Measurements from ENCODE around the gene TMEM205. TPM values are rescaled to one million over a fixed set of nuclear protein-coding genes. Genes with fewer than 3 reads are reported as not detected.
"Not testable (repeated sequence)": the region's sequence is repeated elsewhere in the genome, so short reads cannot be mapped to it uniquely, and the experiment has no call there.

Gene TMEM205
- 139 and 195 TPM in 2 replicates for total RNA-seq (2014; rRNA removed; shearing (Covaris generic); ENCODE audit: low replicate concordance)

DNA sequence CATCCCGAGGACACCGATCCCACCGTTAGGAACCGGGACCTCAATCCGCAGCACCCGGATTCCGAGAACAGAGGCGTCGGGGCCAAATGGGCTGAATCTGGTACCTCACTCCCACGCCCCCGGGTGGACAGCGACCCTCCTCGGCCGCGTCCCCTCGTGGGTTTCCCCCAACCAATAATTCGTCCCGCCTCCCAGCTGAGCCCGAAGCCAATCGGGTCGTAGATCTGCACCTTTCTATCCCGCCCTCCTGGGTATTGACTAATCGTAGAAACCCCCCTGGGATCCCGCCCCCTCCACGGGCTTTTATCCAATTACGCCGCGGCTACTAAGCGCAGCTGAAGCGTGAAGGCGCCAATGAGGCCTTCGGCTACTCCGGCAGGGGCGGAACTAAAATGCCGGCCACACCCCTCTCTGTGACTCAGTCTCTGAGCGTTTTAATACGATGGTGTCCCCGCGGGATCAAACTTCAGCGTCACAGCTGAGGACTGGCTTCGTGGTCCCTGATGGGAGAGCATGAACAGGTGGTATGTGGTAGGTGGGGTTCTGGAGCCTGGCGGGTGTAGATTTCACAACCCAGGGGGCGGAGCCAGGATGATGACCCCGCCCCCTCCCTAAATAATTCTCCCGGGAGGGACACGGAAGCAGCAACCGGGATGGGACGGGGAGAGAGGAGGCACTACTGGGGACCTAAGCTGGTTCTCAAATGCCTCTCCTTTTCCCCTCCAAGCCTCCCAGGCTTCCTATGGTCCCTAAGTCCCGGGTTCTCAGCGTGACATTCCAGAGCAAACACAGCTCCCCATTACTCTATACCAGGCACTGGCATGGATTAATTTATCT, at the start of gene TMEM205, which contains the start of gene CCDC159:
TSS of gene TMEM205 (minus strand) at position 165 of the 837 bp plus-strand sequence. CDS start 649 bp downstream, outside the sequence.
TSS of gene CCDC159 (plus strand) at position 416 of the 837 bp plus-strand sequence. CDS start at position 504, 88 bp downstream.
- peak; percentile 100 for DNase-seq
- peaks cover 8% of the 10 kb centered on the region for H3K9me3 ChIP-seq
- H3K4me3 ChIP-seq, result peak within 1 kb of the TSS; percentile 80
- no peaks in the 10 kb centered on the region for H3K27me3 ChIP-seq
- H3K36me3 ChIP-seq, result peaks cover 11% of the 10 kb centered on the region

DNA sequence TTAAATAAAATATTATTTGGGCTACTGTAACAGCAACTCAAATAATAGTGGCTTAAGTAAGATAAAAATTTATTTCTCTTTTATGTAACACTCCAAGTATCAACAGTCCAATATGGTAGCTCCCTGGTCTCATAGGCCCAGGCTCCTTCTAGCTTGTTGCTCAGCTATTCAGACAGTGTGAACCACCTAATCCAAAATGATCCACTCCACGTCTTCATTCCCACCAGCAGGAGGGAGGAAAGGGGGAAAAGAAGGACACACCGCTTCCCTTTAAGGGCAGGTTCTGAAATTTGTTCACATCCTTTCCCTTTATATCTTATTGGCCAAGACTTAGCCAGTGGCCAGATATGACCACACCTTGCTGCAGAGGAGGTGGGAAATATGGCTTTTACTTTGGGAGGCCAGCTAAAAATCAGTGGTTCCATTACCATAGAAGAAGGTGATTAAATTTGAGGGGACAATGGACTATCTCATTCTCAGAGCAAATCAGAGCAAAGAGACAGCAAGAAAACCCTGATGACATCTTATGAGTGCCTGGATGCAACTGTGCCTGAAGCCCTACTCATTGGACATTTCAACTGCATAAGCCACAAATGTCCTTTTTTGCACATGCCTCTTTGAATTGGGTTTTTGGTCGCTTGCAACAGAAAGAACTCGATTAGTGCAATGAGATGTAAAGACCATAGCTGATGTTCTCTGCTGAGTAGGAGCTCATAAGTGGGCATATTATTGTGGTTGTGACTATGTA, 45.0 kb upstream of the TMEM205 start:
- H3K4me3 ChIP-seq, result no peak overlapping the region
- peaks cover 3% of the 10 kb centered on the region; the same call in 1 of the 2 replicates for H3K9me3 ChIP-seq
- H3K27me3 ChIP-seq, result no peaks in the 10 kb centered on the region
- H3K36me3 ChIP-seq, result no peaks in the 10 kb centered on the region
- DNase-seq, result no peak

DNA sequence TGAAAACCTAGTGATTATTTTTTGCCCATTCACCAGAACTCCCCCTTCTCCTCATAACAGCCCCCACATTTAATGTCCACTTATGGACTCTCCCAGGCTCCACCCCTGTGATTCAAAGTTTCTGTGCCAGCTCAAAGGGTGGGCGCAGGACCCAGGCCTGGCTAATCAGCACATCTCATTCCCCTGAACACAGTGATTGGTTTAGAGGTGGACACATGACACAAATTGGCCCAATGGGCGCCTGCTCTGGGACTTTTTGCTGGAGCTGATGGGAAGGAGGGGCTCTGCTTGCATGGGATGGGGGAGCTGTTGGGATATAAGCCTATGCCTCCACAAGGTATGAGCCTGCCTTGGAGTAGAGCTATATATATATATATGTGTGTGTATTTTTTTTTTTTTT, 44.3 kb upstream of the TMEM205 start:
- H3K9me3 ChIP-seq, result peaks cover 3% of the 10 kb centered on the region; the same call in 1 of the 2 replicates
- H3K4me3 ChIP-seq, result no peak overlapping the region
- DNase-seq, result no peak
- H3K36me3 ChIP-seq, result no peaks in the 10 kb centered on the region
- no peaks in the 10 kb centered on the region for H3K27me3 ChIP-seq

DNA sequence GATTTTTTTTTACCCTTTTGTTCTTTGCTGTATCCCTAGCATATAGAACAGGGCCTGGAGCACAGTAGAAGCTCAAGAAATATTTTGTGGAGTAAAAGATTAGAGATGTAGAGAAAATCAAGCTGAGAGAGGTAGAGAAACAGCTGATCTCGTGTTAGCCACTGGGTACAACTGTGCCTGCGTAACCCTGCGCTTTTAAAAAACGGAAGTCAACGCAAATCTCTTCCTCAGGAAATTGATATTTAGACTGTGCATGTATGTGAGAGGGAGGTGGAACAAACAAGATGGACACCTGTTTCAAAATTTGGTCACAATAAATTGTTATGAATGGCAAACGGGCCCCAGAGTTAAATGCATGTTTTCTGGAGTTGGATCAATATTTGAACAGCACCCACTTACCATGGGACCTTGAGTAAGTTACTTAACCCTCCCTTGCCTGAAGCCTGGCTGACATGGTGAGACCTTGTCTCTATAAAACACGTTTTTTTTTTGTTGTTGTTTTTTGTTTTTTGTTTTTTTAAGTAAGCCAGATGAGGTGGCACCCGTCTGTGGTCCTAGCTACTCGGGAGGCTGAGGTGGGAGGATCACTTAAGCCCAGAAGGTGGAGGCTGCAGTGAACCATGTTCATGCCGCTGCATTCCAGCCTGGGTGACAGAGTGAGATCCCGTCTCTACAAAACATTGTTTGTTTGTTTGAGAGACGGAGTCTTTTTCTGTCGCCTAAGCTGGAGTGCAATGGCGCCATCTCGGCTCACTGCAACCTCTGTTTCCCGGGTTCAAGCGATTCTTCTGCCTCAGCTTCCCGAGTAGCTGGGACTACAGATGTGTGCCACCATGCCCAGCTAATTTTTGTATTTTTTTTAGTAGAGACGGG, 41.3 kb upstream of the TMEM205 start:
- Histone ChIP-seq H3K9me3 (peaks cover 3% of the 10 kb centered on the region; the same call in 1 of the 2 replicates), H3K4me3 (no peak overlapping the region), H3K36me3 (no peaks in the 10 kb centered on the region), H3K27me3 (peaks cover 8% of the 10 kb centered on the region; the same call in 1 of the 2 replicates)
- DNase-seq, result no peak

DNA sequence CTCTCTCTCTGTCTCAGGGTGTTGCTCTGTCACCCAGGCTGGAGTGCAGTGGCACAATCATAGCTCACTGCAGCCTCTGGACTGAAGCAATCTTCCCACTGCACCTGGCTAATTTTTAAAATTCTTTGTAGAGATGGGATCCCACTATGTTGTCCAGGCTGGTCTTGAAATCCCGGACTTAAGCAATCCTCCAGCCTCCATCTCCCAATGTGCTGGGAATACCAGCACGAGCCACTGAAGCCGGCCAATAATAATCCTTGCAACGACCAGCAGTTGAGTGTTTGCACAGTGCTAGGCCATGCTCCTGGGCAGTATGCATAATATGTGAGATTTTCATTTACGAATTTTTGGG, 38.7 kb upstream of the TMEM205 start:
- no peak for DNase-seq

DNA sequence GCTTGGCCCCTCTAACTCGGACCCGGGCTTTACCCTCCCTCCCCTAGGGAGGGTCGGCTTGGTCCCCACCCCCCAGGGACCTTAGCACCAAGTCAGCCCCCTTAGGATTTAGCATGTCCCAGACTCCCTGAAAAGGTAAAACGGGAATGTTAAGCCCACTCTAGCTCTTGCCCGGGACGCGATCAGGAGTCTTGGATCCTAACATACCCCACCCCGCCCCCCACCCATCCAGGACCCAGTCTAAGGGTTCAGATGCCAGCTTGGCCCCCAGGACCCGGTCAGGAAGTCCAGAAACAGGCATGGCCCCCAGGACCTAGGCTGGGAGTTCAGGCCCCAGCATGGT, 37.6 kb upstream of the TMEM205 start:
- H3K9me3 ChIP-seq, result no peaks in the 10 kb centered on the region
- H3K27me3 ChIP-seq, result peaks cover 9% of the 10 kb centered on the region; the same call in 1 of the 2 replicates
- H3K36me3 ChIP-seq, result no peaks in the 10 kb centered on the region
- H3K4me3 ChIP-seq, result no peak overlapping the region
- no peak for DNase-seq

More for the DNA sequence above, 38.7 kb upstream of the TMEM205 start:
- peaks cover 9% of the 10 kb centered on the region; the same call in 1 of the 2 replicates for H3K27me3 ChIP-seq
- H3K36me3 ChIP-seq, result no peaks in the 10 kb centered on the region
- H3K4me3 ChIP-seq, result no peak overlapping the region
- H3K9me3 ChIP-seq, result no peaks in the 10 kb centered on the region

DNA sequence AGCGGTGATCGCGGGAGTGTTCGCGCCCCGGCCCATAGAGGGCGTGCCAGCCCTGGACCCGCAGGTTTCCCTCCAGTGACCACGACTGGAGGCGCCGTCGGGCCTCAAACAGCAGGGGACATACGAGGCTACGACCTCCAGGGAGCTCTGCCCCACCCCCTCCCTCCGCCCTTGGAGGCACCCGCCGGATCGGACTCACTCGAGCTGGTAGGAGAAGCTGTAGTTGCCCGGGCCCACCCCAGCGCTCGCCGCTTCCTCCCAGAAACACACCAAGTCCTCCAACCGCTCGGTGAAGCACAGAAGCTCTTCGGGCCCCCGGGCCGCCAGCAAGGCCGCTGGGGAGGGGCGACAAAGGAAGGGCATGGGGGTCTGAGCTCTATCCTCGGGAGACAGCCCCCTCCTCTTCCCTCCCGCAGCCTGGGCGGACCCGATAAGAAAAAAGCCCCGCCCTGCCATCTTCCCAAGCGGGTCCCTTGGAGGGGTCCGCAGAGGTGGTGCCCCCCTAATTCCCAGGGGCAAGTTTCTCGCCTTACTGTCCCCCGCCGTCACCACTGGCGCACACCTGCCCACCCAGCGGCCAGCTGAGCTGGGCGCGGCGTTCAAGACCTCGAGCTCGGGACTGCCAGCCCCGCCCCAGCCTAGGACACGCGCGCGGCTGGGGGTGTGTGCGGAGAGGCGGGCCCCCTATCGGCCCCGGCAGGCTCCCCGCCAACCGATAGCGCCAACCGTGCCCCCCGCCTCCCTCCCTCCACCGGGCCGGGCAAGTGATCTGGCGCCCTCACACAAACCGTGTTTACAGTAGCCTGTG, 37.0 kb upstream of the TMEM205 start:
- Histone ChIP-seq H3K9me3 (no peaks in the 10 kb centered on the region), H3K27me3 (peaks cover 9% of the 10 kb centered on the region; the same call in 1 of the 2 replicates), H3K36me3 (peaks cover 3% of the 10 kb centered on the region), H3K4me3 (no peak overlapping the region)
- DNase-seq, result peak; percentile 35

DNA sequence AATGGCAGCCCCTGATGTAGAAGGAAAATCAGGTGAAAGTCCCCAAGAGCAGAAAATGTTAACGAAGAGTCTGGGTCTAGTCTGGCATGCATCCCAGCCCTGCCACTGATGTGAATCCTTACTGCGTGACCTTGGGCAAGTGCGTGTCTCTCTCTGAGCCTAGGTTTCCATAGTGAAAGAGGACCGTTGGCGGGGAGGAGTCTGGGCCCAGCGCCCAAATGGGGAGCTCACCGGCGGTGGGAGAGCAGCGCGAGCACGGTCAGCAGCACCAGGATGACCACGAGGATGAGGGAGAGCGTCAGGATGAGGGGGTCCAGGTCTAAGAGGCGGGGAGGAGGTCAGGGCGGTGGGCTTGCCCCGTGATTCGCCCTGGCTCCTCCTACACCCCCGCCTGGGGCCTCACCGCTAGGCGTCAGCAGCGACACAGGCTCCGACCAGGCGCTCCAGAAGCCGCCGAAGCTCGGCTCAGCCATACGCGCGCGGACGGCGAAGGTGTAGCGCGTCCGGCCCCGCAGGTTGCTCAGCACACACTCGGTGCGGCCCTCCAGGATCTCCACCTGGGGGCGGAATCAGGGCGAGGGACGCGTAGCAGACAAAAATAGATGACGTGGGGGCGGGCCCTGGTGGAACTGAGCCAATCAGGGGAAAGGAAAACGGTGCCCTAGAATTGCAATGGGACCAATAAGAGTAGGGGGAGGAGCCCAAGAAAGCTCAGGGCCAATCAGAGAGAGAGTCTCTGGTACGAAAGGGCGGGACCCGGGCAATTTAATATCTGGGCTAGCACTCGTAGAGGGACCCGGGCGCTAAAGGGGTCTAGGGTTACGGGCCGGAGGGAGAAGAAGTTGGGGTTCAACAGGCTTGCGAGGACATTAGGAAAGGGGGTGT, 34.8 kb upstream of the TMEM205 start:
- H3K36me3 ChIP-seq, result peaks cover 5% of the 10 kb centered on the region
- H3K27me3 ChIP-seq, result peaks cover 9% of the 10 kb centered on the region; the same call in 1 of the 2 replicates
- H3K4me3 ChIP-seq, result peak overlapping the region; percentile 64
- no peaks in the 10 kb centered on the region for H3K9me3 ChIP-seq
- DNase-seq, result peak; percentile 98

DNA sequence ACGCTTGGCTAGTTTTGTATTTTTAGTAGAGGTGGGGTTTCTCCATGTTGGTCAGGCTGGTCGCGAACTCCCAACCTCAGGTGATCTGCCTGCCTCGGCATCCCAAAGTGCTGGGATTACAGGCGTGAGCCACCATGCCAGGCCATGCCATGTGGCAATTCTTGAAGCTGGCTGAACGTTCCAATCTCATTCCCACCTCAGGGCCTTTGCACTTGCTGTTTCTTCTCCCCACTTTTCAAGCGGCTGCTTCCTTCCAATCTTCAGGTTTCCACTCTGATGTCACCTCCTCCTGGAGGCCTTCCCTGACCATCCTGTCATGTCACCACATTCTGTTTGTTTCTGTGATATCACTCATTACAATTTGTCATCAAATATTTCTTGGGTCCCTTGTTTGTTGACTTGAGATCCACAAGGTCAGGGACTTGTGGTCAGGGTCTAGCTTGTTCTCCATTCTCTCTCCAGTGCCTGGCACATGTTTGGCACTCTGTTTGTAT, 33.8 kb upstream of the TMEM205 start:
- no peak for DNase-seq
- no peak overlapping the region for H3K4me3 ChIP-seq
- no peaks in the 10 kb centered on the region for H3K9me3 ChIP-seq
- peaks cover 9% of the 10 kb centered on the region; the same call in 1 of the 2 replicates for H3K27me3 ChIP-seq
- peaks cover 6% of the 10 kb centered on the region for H3K36me3 ChIP-seq

DNA sequence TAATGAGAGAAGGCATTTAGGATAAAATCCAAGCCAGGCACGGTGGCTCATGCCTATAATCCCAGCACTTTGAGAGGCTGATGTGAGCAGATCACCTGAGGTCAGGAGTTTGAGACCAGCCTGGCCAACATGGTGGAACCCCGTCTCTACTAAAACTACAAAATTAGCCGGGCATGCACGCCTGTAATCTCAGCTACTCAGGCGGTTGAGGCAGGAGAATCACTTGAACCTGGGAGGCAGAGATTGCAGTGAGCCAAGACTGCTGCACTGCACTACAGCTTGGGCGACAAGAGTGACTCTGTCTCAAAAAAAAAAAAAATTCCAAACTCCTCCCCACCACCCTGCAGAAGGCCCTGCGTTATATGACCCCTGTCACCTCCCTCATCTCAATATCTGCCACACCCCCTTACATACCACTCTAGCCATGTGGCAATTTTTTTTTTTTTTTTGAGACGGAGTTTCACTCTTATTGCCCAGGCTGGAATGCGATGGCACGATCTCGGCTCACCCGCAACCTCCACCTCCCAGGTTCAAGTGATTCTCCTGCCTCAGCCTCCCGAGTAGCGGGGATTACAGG, 33.3 kb upstream of the TMEM205 start:
- not testable (repeated sequence) for H3K9me3 ChIP-seq

DNA sequence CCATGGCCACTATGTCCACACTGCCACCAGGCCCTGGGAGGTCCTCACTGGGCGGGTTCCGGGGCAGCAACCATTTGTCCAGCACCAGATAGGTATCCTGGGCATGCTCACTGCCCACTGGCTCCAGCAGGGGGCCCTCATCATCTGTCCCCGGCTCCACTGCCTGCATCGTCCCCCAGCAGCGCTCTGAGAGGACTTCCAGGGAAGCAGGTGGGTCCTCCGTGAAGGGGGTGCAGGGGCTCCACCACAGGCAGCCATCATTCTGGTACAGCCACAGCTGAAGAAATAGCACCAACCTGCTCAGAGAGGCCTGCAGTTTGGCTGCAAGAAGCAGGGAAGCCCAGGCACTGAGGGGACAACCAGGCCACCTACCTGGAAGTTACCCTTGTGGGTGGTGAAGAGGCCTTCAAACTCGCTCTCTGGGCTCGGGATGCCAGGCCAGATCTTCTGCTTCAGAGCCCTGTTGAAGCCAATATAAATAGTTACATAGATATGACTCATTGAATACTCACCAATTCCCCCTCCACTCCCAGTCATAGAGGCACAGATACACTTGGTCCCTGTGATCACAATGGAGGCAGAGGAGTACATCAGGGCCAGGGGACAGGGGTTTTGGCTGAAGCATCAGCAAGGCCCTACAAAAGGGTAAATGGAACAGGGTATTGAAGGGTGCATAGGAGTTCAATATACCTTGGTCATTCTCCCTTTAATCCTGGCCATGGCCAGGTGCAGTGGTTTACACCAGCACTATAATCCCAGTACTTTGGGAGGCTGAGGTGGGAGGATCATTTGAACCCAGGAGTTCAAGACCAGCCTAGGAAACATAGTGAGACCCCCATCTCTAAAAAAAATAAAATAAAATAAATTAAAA, 32.5 kb upstream of the TMEM205 start:
- Histone ChIP-seq H3K27me3 (peaks cover 9% of the 10 kb centered on the region; the same call in 1 of the 2 replicates), H3K36me3 (peaks cover 6% of the 10 kb centered on the region), H3K4me3 (no peak overlapping the region), H3K9me3 (no peaks in the 10 kb centered on the region)
- DNase-seq, result peak; percentile 87

More for the DNA sequence above, 33.3 kb upstream of the TMEM205 start:
- DNase-seq, H3K4me3 ChIP-seq, H3K36me3 ChIP-seq, H3K27me3 ChIP-seq: not testable (repeated sequence)

DNA sequence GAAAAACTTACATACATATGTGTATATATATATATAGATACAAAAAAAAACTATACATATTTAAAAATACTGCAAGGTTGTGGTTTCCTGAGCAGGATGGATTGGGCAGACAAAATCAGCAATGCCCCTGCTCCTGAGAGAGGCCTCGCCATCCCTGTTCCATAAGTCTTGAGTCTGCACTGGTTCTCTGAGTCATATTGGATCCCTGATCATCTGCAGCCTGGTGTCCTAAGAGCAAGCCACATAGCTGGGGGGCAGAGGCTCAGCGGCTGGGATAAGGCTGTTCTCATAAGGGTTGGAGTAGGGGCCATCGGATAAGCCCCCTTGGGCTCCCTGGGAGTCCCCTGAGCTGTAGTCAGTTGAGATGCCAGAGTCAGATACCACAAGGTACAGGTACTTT, 31.7 kb upstream of the TMEM205 start:
- Histone ChIP-seq H3K4me3 (no peak overlapping the region), H3K36me3 (peaks cover 6% of the 10 kb centered on the region), H3K9me3 (no peaks in the 10 kb centered on the region), H3K27me3 (peaks cover 4% of the 10 kb centered on the region; the same call in 1 of the 2 replicates)
- DNase-seq, result no peak

DNA sequence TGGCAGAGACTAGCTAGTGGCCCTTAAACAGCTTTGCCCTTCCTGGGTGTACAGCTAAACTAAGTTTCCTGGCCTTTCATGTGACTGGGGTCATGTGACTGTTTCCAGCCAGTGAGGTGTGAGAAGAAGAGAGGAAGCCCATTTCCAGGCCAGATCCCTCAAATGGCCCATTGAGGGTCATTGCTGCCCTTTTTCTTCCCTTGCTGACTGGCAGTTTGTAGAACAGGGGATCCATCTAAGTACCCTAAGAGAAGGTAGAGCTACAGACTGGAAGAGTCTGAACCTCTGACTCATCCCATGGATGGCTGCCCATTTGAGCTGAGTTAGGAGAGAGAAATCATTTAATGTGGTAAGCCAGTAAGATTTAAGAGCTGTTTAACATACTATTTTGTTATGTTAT, 31.2 kb upstream of the TMEM205 start:
- Histone ChIP-seq H3K9me3 (no peaks in the 10 kb centered on the region), H3K27me3 (no peaks in the 10 kb centered on the region), H3K36me3 (peaks cover 6% of the 10 kb centered on the region), H3K4me3 (no peak overlapping the region)
- DNase-seq, result peak; percentile 94
